Caki2 (cell line): ENCODE results near the gene GMNN. TPM values are rescaled to one million over a fixed set of nuclear protein-coding genes. Genes with fewer than 3 reads are reported as not detected.
"Not testable (repeated sequence)": the region's sequence is repeated elsewhere in the genome, so short reads cannot be mapped to it uniquely, and the experiment has no call there.

Experiments
- DNase-seq: peaks from one replicate; pipeline ENCODE4 v3.0.0-alpha.2; 2015; ENCODE audit warnings: low read depth
- in situ Hi-C: cut with HindIII; loops from 2 replicates; pipeline ENCODE4 v1.10.0; 2016; ENCODE audit warnings: low sequenced_read_pairs, low pct_unique_long_range_greater_than_20kb, mixed read lengths
- total RNA-seq: library from RNA; depleted of rRNA; stranded (reverse); fragments of >200 nt; shearing (Covaris generic); gene quantifications from 2 replicates; pipeline ENCODE4 v1.2.3, GENCODE V29; 2014; ENCODE audit warnings: low replicate concordance

GMNN gene
- total RNA-seq, 1 experiment from 2014 or later = 134 TPM

- DNase-seq = no peak
- in situ Hi-C loops = no loop called here
These were observed 17.1 kb upstream of the GMNN start for GRCh38 chr6:24757611-24758010.

- DNase-seq = no peak
- in situ Hi-C loops = no loop called here
These were observed 15.0 kb upstream of the GMNN start for GRCh38 chr6:24759718-24760117.

- DNase-seq = no peak
- in situ Hi-C loops = no loop called here
These were observed 14.5 kb upstream of the GMNN start for GRCh38 chr6:24760210-24760609.

GRCh38 chr6:24761193-24761835 lies 13.4 kb upstream of the GMNN start:
- in situ Hi-C loops = no loop called here

GRCh38 chr6:24761851-24762250 lies 12.9 kb upstream of the GMNN start:
- DNase-seq = no peak
- in situ Hi-C loops = no loop called here

More at GRCh38 chr6:24761193-24761835, 13.4 kb upstream of the GMNN start:
- DNase-seq = peak; percentile 50

- in situ Hi-C loops = no loop called here
These were observed 11.2 kb upstream of the GMNN start for GRCh38 chr6:24763578-24763977.

GRCh38 chr6:24764833-24765828 lies 9.6 kb upstream of the GMNN start:
- in situ Hi-C loops = not testable (repeated sequence)

More at GRCh38 chr6:24763578-24763977, 11.2 kb upstream of the GMNN start:
- DNase-seq = no peak

GRCh38 chr6:24765968-24766367 lies 8.8 kb upstream of the GMNN start:
- DNase-seq, in situ Hi-C loops: not testable (repeated sequence)

More at GRCh38 chr6:24764833-24765828, 9.6 kb upstream of the GMNN start:
- DNase-seq = not testable (repeated sequence)

GRCh38 chr6:24766680-24767462 lies 7.9 kb upstream of the GMNN start:
- peak; percentile 30 for DNase-seq
- in situ Hi-C loops = no loop called here

- DNase-seq = no peak
- in situ Hi-C loops = no loop called here
These were observed 6.4 kb upstream of the GMNN start for GRCh38 chr6:24768361-24768760.

- no peak for DNase-seq
- in situ Hi-C loops = no loop called here
These were observed 852 bp downstream of the GMNN start for GRCh38 chr6:24775520-24776058.

- no peak for DNase-seq
- in situ Hi-C loops = no loop called here
These were observed 2.5 kb downstream of the GMNN start for GRCh38 chr6:24777227-24777626.

- no peak for DNase-seq
- in situ Hi-C loops = no loop called here
These were observed 3.4 kb downstream of the GMNN start for GRCh38 chr6:24778121-24778520.

- DNase-seq = no peak
- in situ Hi-C loops = no loop called here
These were observed 4.1 kb downstream of the GMNN start for GRCh38 chr6:24778878-24779277.

- in situ Hi-C loops = no loop called here
- peak; percentile 55 for DNase-seq
These were observed 4.8 kb downstream of the GMNN start for GRCh38 chr6:24779416-24780016.

- in situ Hi-C loops = no loop called here
- DNase-seq = peak; percentile 54
These were observed 5.5 kb downstream of the GMNN start for GRCh38 chr6:24780206-24780605.

GRCh38 chr6:24788031-24788665 lies 13.4 kb downstream of the GMNN start:
- DNase-seq = no peak
- in situ Hi-C loops = no loop called here
